T-helper 1 cell (primary cell): ENCODE data around the gene HS1BP3.
A peak's percentile ranks its signal among the peaks of the same experiment; 100 is the strongest.

Experiments used
- DNase-seq, 5 donors: peaks; one replicate each; pipeline ENCODE4 v3.0.0-alpha.2; 2012 to 2020
- total RNA-seq, 4 donors: gene quantifications; one replicate each; lab custom pipeline; 2026; lab: John Stamatoyannopoulos, UW

Gene HS1BP3
- 12.3 to 19.7 (median 16.6) reads per million in 4 donors for total RNA-seq

- DNase-seq = peak; percentile 80 to 93 (median 84)
These were observed at the start of gene HS1BP3 for GRCh38 chr2:20650877-20651730. Gene HS1BP3 (minus strand): TSS chr2:20651098. CDS start chr2:20651063, 35 bp downstream.

- DNase-seq = no peak
These were observed 48.2 kb upstream of the HS1BP3 start for GRCh38 chr2:20698916-20699613.

GRCh38 chr2:20697322-20697934 lies 46.5 kb upstream of the HS1BP3 start:
- no peak for DNase-seq

GRCh38 chr2:20696366-20696765 lies 45.5 kb upstream of the HS1BP3 start:
- no peak for DNase-seq

- DNase-seq = no peak
These were observed 42.4 kb upstream of the HS1BP3 start for GRCh38 chr2:20693317-20693716.

GRCh38 chr2:20692081-20692480 lies 41.2 kb upstream of the HS1BP3 start:
- no peak for DNase-seq

- no peak for DNase-seq
These were observed 40.3 kb upstream of the HS1BP3 start for GRCh38 chr2:20691076-20691734.

GRCh38 chr2:20689428-20690264 lies 38.7 kb upstream of the HS1BP3 start:
- no peak for DNase-seq

GRCh38 chr2:20687260-20687832 lies 36.4 kb upstream of the HS1BP3 start:
- no peak for DNase-seq

GRCh38 chr2:20684581-20685063 lies 33.7 kb upstream of the HS1BP3 start:
- DNase-seq = no peak

GRCh38 chr2:20682167-20682920 lies 31.4 kb upstream of the HS1BP3 start:
- DNase-seq = no peak

GRCh38 chr2:20680744-20681375 lies 30.0 kb upstream of the HS1BP3 start:
- DNase-seq = no peak

- no peak for DNase-seq
These were observed 27.9 kb upstream of the HS1BP3 start for GRCh38 chr2:20678780-20679179.

- no peak for DNase-seq
These were observed 27.1 kb upstream of the HS1BP3 start for GRCh38 chr2:20678086-20678395.

GRCh38 chr2:20677301-20678085 lies 26.6 kb upstream of the HS1BP3 start:
- no peak for DNase-seq

- no peak for DNase-seq
These were observed 25.7 kb upstream of the HS1BP3 start for GRCh38 chr2:20676353-20677215.

GRCh38 chr2:20675701-20676352 lies 24.9 kb upstream of the HS1BP3 start:
- DNase-seq = no peak
